Muscle layer of duodenum (tissue), 2 donors: ENCODE measurements around the gene AGBL4.
"Not testable (repeated sequence)": the region's sequence is repeated elsewhere in the genome, so short reads cannot be mapped to it uniquely, and the experiment has no call there.

Source experiments
- H3K27ac ChIP-seq: one replicate; pipeline ENCODE4 v1.7.0; 2013; ENCODE audit warnings: mild to moderate bottlenecking, low read length
- H3K27me3 ChIP-seq: one replicate; pipeline ENCODE4 v1.7.0; 2013; ENCODE audit warnings: low read depth, mild to moderate bottlenecking, control low read depth, low read length
- H3K36me3 ChIP-seq, 2 donors: one replicate each; pipeline ENCODE4 v1.7.0; 2013; ENCODE audit warnings: low read length in 2 of 2, control low read depth in 1 of 2, mild to moderate bottlenecking in 1 of 2; ENCODE audit not compliant: insufficient read depth in 2 of 2, control insufficient read depth in 1 of 2
- H3K4me1 ChIP-seq, 2 donors: one replicate each; pipeline ENCODE4 v1.7.0; 2013; ENCODE audit warnings: low read length in 2 of 2, mild to moderate bottlenecking in 2 of 2, control low read depth in 1 of 2, moderate library complexity in 1 of 2; ENCODE audit not compliant: insufficient read depth in 2 of 2, control insufficient read depth in 1 of 2
- H3K4me3 ChIP-seq, 2 donors: one replicate each; pipeline ENCODE4 v1.7.0; 2013; ENCODE audit warnings: low read length in 2 of 2, low read depth in 1 of 2, mild to moderate bottlenecking in 1 of 2
- H3K9me3 ChIP-seq, 2 donors: one replicate each; pipeline ENCODE4 v1.7.0; 2013; ENCODE audit warnings: low read length in 2 of 2, control low read depth in 1 of 2, mild to moderate bottlenecking in 1 of 2; ENCODE audit not compliant: control insufficient read depth in 1 of 2
- donor health status: healthy.

Gene AGBL4

DNA sequence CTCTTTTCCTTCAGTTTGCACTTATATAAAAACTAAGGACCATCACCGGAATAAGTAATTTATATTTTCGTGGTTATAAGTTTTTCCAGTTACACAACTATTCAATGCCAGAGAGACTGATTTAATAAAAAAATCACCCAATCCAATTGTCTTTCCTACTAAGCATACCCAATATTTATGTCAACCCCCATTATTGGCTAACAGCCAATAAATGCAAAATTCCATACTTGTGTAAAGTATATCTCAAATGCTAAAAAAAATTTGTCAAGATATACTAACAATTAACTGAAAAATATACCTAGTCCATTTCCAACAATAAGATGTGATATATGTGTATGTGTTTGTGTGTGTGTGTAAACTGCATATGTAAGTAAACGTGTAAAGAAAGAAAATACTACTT lies 117.4 kb downstream of the AGBL4 start:
- Histone ChIP-seq H3K36me3 (no peaks in the 10 kb centered on the region), H3K27ac (no peak overlapping the region), H3K4me3 (no peak overlapping the region), H3K9me3 (no peaks in the 10 kb centered on the region), H3K4me1 (no peaks in the 10 kb centered on the region), H3K27me3 (no peaks in the 10 kb centered on the region)

- peaks cover 0 to 16% of the 10 kb centered on the region in 2 donors for H3K9me3 ChIP-seq
- H3K4me3 ChIP-seq: no peak overlapping the region
- H3K27ac ChIP-seq: no peak overlapping the region
- H3K27me3 ChIP-seq: no peaks in the 10 kb centered on the region
- no peaks in the 10 kb centered on the region for H3K4me1 ChIP-seq
- H3K36me3 ChIP-seq: no peaks in the 10 kb centered on the region
These were observed 159.2 kb downstream of the AGBL4 start for GRCh38 chr1:49864581-49864980.

- Histone ChIP-seq H3K27ac (no peak overlapping the region), H3K27me3 (no peaks in the 10 kb centered on the region)
These were observed 169.0 kb downstream of the AGBL4 start for GRCh38 chr1:49854741-49855140.

GRCh38 chr1:49842596-49842995 lies 181.2 kb downstream of the AGBL4 start:
- peaks cover 11 to 44% of the 10 kb centered on the region in 2 donors for H3K9me3 ChIP-seq
- no peaks in the 10 kb centered on the region for H3K36me3 ChIP-seq
- no peaks in the 10 kb centered on the region for H3K4me1 ChIP-seq
- no peak overlapping the region for H3K27ac ChIP-seq
- H3K4me3 ChIP-seq: no peak overlapping the region
- no peaks in the 10 kb centered on the region for H3K27me3 ChIP-seq

More at GRCh38 chr1:49854741-49855140, 169.0 kb downstream of the AGBL4 start:
- Histone ChIP-seq H3K4me1 (no peaks in the 10 kb centered on the region), H3K36me3 (no peaks in the 10 kb centered on the region), H3K9me3 (peaks cover 0 to 2% of the 10 kb centered on the region in 2 donors), H3K4me3 (no peak overlapping the region)

- Histone ChIP-seq H3K27me3 (no peaks in the 10 kb centered on the region), H3K4me1 (no peaks in the 10 kb centered on the region), H3K27ac (no peak overlapping the region), H3K9me3 (peaks cover 11 to 46% of the 10 kb centered on the region in 2 donors), H3K4me3 (peak overlapping the region in 1 of 2 donors; percentile 17), H3K36me3 (no peaks in the 10 kb centered on the region)
These were observed 182.0 kb downstream of the AGBL4 start for GRCh38 chr1:49841767-49842166.

DNA sequence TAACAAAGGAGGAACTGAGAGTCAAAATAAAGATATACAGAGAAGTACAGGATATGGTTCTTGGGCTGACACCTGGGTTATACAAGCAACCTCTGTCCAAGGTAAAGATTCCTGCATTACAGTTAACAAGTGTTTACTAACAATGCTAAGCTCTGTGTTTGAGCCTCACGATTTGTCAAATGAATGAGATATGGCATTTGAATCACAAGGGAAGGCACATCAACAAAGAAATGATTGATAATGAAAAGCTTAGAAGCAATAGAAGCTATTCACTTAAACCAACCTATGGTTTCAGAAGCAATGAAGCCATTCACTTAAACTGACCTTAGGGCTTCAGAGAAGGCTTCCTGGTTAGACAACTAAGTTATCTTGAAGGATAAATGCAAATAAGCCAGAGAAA lies 199.5 kb downstream of the AGBL4 start:
- Histone ChIP-seq H3K36me3 (no peaks in the 10 kb centered on the region), H3K4me3 (no peak overlapping the region), H3K4me1 (no peaks in the 10 kb centered on the region), H3K27ac (no peak overlapping the region), H3K9me3 (no peaks in the 10 kb centered on the region), H3K27me3 (no peaks in the 10 kb centered on the region)

- Histone ChIP-seq H3K36me3 (no peaks in the 10 kb centered on the region), H3K27ac (no peak overlapping the region), H3K4me1 (no peaks in the 10 kb centered on the region), H3K9me3 (no peaks in the 10 kb centered on the region), H3K27me3 (no peaks in the 10 kb centered on the region), H3K4me3 (no peak overlapping the region)
These were observed 206.1 kb downstream of the AGBL4 start for GRCh38 chr1:49817681-49818080.

GRCh38 chr1:49787013-49787412 lies 236.7 kb downstream of the AGBL4 start:
- H3K27ac ChIP-seq, H3K9me3 ChIP-seq, H3K4me3 ChIP-seq, H3K4me1 ChIP-seq, H3K27me3 ChIP-seq, H3K36me3 ChIP-seq: not testable (repeated sequence)

DNA sequence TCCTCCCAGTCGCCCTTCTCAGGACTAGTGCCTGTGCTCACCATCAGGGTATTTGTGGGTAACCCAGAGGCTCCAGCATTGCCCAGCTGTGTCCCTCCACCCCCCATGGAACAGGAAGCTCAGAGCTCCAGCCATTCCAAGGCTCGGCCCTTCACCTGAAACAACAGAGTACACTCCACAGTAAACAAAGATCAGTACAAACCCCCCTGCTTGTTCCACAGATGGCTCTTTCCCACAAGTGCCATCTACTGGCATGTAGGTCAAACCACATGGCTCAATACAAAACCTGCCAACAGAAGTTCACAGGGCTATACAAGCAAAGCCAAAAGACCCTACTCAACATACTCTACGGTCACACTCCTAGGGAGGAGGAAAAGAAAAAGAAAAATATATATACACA lies 258.7 kb downstream of the AGBL4 start:
- peaks cover 0 to 12% of the 10 kb centered on the region in 2 donors for H3K9me3 ChIP-seq
- H3K4me3 ChIP-seq: no peak overlapping the region
- no peaks in the 10 kb centered on the region for H3K27me3 ChIP-seq
- no peaks in the 10 kb centered on the region for H3K4me1 ChIP-seq
- H3K36me3 ChIP-seq: no peaks in the 10 kb centered on the region
- no peak overlapping the region for H3K27ac ChIP-seq

- not testable (repeated sequence) for H3K36me3 ChIP-seq, H3K27ac ChIP-seq, H3K4me1 ChIP-seq, H3K4me3 ChIP-seq, H3K27me3 ChIP-seq, H3K9me3 ChIP-seq
These were observed 285.6 kb downstream of the AGBL4 start for GRCh38 chr1:49738118-49738517.

- H3K4me1 ChIP-seq: no peaks in the 10 kb centered on the region
- no peak overlapping the region for H3K27ac ChIP-seq
- H3K27me3 ChIP-seq: no peaks in the 10 kb centered on the region
- no peak overlapping the region for H3K4me3 ChIP-seq
- no peaks in the 10 kb centered on the region for H3K36me3 ChIP-seq
- peaks cover 0 to 5% of the 10 kb centered on the region in 2 donors for H3K9me3 ChIP-seq
These were observed 295.4 kb downstream of the AGBL4 start for GRCh38 chr1:49728377-49728776.

DNA sequence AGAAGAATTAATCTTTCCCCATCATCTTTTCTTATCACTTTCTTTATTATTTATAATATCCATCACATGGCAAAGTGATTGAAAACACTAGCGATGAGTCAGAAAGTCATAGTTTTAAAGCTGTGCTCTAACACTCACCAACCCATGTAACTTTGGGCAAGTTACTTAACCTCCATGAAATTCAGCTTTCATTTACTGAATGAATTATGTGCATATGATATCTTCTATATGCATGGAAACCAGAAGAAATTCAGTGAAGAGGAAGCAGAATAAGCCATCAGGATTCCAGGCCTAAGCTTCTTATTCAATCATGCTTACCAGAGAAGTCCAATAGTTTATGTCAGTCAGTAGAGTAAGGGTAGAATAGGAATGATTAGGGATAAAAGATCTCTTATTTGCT lies 300.1 kb downstream of the AGBL4 start:
- H3K36me3 ChIP-seq: no peaks in the 10 kb centered on the region
- H3K4me1 ChIP-seq: no peaks in the 10 kb centered on the region
- H3K4me3 ChIP-seq: no peak overlapping the region
- no peaks in the 10 kb centered on the region for H3K9me3 ChIP-seq
- H3K27me3 ChIP-seq: no peaks in the 10 kb centered on the region
- no peak overlapping the region for H3K27ac ChIP-seq
